ENCODE data around the gene TNXB. TPM values are rescaled to one million over a fixed set of nuclear protein-coding genes. Genes with fewer than 3 reads are reported as not detected.
A peak's percentile ranks its signal among the peaks of the same experiment; 100 is the strongest.
"Not testable (repeated sequence)": the region's sequence is repeated elsewhere in the genome, so short reads cannot be mapped to it uniquely, and the experiment has no call there.

Gene TNXB
- total and polyA plus RNA-seq, 2 donors (not counting 1 experiment from before 2014, with no cell fraction given), result 8.1 to 63.9 TPM

DNA sequence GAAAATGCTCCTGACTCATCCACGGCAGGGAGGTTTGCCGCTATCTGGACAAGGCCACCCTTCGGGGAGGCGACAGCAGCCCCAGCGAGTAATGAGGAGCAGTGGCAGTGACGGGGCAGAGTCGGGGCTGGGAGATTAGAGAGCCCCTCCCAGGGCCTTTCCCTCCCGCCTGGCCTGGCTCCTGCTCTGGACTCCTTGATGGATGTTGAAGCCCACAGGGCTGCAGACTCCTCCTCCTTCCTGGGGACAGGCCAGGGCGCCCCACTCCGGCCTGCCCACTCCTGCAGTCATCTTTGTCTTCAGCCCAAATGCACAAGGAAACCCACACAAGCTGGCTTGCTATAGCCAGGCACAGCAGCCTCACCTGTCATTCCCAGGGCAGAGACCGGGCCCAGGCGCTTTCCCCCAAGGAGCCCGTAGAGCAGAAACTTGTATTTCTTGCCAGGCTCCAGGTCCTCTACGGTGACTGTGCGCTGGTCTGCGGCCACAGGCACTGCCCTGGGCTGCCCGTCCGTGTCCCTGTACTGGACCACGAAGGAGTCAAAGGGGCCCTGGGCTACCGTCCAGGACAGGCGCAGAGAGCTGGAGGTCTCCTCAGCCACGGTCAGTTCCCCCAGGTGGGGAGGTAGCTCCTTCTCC is 63.2 kb downstream of the TNXB start:
- no peak overlapping the region for H3K4me2 ChIP-seq (ENCODE audit: extremely low read depth, insufficient read depth, low read length)
- no peak for DNase-seq (ENCODE audit: low read depth in 2 of 2)

DNA sequence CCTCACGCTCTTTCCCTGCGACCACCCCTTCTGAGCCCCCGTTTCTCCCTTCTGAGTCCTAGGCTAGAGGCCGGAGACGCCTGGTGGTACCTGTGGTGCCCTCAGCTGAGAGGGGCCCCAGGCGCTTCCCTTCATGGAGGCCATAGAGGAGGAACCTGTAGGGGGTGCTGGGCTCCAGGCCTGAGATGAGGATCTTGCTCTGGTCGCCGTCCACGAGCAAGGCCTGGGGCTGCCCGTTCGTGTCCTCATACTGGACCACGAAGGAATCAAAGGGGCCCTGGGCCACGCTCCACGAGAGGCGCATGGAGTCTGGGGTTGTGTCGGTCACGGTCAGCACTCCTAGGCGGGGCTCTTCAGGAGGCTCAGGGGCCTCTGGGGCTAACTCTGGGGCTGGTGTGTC is 64.2 kb downstream of the TNXB start:
- H2AFZ ChIP-seq (ENCODE audit: low read length); H3K4me3 ChIP-seq (replicated peaks in 1 of 4; ENCODE audit: control extremely low read depth in 1 of 4, insufficient read depth in 1 of 4, low read depth in 3 of 4, low read length in 4 of 4); H3K4me2 ChIP-seq (ENCODE audit: extremely low read depth, insufficient read depth, low read length); H3K9me3 ChIP-seq (ENCODE audit: control insufficient read depth, insufficient read depth, low read depth, low read length); H3K9ac ChIP-seq (ENCODE audit: insufficient read depth, low read length); H4K20me1 ChIP-seq (ENCODE audit: control insufficient read depth, extremely low read depth, insufficient read depth, low read length); H3K79me2 ChIP-seq (ENCODE audit: control insufficient read depth, insufficient read depth, low read length); H3K36me3 ChIP-seq (ENCODE audit: control insufficient read depth, insufficient read depth, low read length); H3K27ac ChIP-seq (ENCODE audit: insufficient read depth, low read length); DNase-seq (ENCODE audit: low read depth in 2 of 2); H3K27me3 ChIP-seq (ENCODE audit: control insufficient read depth, insufficient read depth, low read length): not testable (repeated sequence)
- peaks cover 23% of the 10 kb centered on the region for H3K4me1 ChIP-seq (ENCODE audit: control insufficient read depth, extremely low read depth, insufficient read depth, low read length)

More for the DNA sequence above, 63.2 kb downstream of the TNXB start:
- Histone ChIP-seq H3K4me3 (replicated peaks in 1 of 4; ENCODE audit: control extremely low read depth in 1 of 4, insufficient read depth in 1 of 4, low read depth in 3 of 4, low read length in 4 of 4) (no peak overlapping the region), H2AFZ (ENCODE audit: low read length) (no peak overlapping the region), H3K36me3 (ENCODE audit: control insufficient read depth, insufficient read depth, low read length) (peaks cover 1% of the 10 kb centered on the region), H3K79me2 (ENCODE audit: control insufficient read depth, insufficient read depth, low read length) (no peaks in the 10 kb centered on the region), H3K27ac (ENCODE audit: insufficient read depth, low read length) (peak overlapping the region; percentile 82), H3K4me1 (ENCODE audit: control insufficient read depth, extremely low read depth, insufficient read depth, low read length) (peaks cover 23% of the 10 kb centered on the region), H4K20me1 (ENCODE audit: control insufficient read depth, extremely low read depth, insufficient read depth, low read length) (no peaks in the 10 kb centered on the region), H3K9ac (ENCODE audit: insufficient read depth, low read length) (peak overlapping the region; percentile 58), H3K27me3 (ENCODE audit: control insufficient read depth, insufficient read depth, low read length) (no peaks in the 10 kb centered on the region), H3K9me3 (ENCODE audit: control insufficient read depth, insufficient read depth, low read depth, low read length) (no peaks in the 10 kb centered on the region)
- TF ChIP-seq EZH2 (IDR thresholded peaks at IDR 0.05; ENCODE audit: low read length, missing control alignments), result no peak
- TF ChIP-seq, protein P1, sequence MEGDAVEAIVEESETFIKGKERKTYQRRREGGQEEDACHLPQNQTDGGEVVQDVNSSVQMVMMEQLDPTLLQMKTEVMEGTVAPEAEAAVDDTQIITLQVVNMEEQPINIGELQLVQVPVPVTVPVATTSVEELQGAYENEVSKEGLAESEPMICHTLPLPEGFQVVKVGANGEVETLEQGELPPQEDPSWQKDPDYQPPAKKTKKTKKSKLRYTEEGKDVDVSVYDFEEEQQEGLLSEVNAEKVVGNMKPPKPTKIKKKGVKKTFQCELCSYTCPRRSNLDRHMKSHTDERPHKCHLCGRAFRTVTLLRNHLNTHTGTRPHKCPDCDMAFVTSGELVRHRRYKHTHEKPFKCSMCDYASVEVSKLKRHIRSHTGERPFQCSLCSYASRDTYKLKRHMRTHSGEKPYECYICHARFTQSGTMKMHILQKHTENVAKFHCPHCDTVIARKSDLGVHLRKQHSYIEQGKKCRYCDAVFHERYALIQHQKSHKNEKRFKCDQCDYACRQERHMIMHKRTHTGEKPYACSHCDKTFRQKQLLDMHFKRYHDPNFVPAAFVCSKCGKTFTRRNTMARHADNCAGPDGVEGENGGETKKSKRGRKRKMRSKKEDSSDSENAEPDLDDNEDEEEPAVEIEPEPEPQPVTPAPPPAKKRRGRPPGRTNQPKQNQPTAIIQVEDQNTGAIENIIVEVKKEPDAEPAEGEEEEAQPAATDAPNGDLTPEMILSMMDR (conservative IDR thresholded peaks at IDR 0.05 in 1 of 2, IDR thresholded peaks at IDR 0.05 in 1 of 2; ENCODE audit: low read depth in 1 of 2, low read length in 2 of 2), result no peak

DNA sequence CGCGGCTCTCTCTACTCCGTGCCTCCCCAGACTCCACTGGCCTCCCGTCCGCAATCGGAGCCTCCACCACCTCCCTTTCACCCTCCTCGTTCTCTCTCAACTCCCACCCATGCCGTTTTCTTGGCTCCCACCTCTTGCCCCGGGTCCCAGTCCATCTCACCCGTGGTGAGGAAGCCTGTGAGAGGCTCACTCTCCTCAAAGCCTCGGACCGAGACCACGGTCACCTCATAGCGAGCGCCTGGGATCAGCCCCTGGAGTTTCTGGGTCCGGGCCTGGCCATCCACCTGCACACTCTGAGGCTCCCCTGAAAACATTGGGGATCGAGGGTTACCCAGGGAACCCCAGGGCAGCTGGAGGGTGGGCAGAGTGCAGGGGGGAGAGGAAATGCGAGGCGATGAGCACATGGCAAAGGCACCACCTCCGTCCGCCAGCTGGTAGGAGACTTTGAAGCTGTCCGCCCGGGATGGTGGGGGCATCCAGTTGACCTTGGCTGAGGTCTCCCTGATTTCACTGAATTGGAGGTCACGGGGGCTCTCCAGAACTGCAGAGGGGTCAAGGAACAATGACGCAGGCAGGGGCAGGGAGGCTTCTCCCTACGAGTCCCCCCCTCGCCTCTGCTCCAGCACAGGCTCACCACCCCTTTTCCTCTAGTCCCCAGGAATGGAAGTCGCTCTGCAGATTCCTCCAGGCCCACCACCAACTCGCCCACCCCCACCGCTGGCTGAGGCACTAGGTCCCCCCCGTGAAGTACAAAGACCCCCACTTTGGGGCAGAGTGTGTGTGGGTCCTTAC is 65.4 kb downstream of the TNXB start:
- not testable (repeated sequence) for H3K9me3 ChIP-seq (ENCODE audit: control insufficient read depth, insufficient read depth, low read depth, low read length); H3K36me3 ChIP-seq (ENCODE audit: control insufficient read depth, insufficient read depth, low read length); H2AFZ ChIP-seq (ENCODE audit: low read length); H3K27me3 ChIP-seq (ENCODE audit: control insufficient read depth, insufficient read depth, low read length); H3K4me3 ChIP-seq (replicated peaks in 1 of 4; ENCODE audit: control extremely low read depth in 1 of 4, insufficient read depth in 1 of 4, low read depth in 3 of 4, low read length in 4 of 4); H4K20me1 ChIP-seq (ENCODE audit: control insufficient read depth, extremely low read depth, insufficient read depth, low read length); DNase-seq (ENCODE audit: low read depth in 2 of 2); H3K9ac ChIP-seq (ENCODE audit: insufficient read depth, low read length); H3K27ac ChIP-seq (ENCODE audit: insufficient read depth, low read length); H3K79me2 ChIP-seq (ENCODE audit: control insufficient read depth, insufficient read depth, low read length); H3K4me2 ChIP-seq (ENCODE audit: extremely low read depth, insufficient read depth, low read length)
- peaks cover 23% of the 10 kb centered on the region for H3K4me1 ChIP-seq (ENCODE audit: control insufficient read depth, extremely low read depth, insufficient read depth, low read length)

DNA sequence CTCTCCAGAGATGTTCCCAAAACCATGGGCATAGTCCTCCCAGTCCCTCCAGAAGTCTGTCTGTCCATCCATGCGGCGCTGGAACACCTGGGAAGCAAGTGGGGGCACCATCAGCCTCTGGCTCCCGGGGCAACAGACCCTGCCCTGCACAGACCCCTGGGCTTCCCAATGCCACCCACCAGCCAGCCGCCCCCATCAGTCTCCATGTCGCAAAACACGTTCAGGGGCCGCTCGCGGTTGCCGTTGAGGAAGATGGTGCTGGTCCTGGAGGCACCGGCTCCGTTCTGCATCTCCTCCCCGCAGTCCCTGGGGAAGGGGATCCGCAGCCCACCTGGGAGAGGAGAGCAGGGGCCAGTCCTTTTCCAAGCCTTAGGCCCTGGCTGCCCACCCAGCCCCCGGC is 66.9 kb downstream of the TNXB start:
- not testable (repeated sequence) for H4K20me1 ChIP-seq (ENCODE audit: control insufficient read depth, extremely low read depth, insufficient read depth, low read length); H3K4me3 ChIP-seq (replicated peaks in 1 of 4; ENCODE audit: control extremely low read depth in 1 of 4, insufficient read depth in 1 of 4, low read depth in 3 of 4, low read length in 4 of 4); H3K36me3 ChIP-seq (ENCODE audit: control insufficient read depth, insufficient read depth, low read length); H2AFZ ChIP-seq (ENCODE audit: low read length); H3K4me2 ChIP-seq (ENCODE audit: extremely low read depth, insufficient read depth, low read length); H3K27ac ChIP-seq (ENCODE audit: insufficient read depth, low read length); H3K9ac ChIP-seq (ENCODE audit: insufficient read depth, low read length); DNase-seq (ENCODE audit: low read depth in 2 of 2); H3K79me2 ChIP-seq (ENCODE audit: control insufficient read depth, insufficient read depth, low read length); H3K27me3 ChIP-seq (ENCODE audit: control insufficient read depth, insufficient read depth, low read length); H3K9me3 ChIP-seq (ENCODE audit: control insufficient read depth, insufficient read depth, low read depth, low read length)
- peaks cover 13% of the 10 kb centered on the region for H3K4me1 ChIP-seq (ENCODE audit: control insufficient read depth, extremely low read depth, insufficient read depth, low read length)

- not testable (repeated sequence) for H3K27me3 ChIP-seq (ENCODE audit: control insufficient read depth, insufficient read depth, low read length); H3K4me1 ChIP-seq (ENCODE audit: control insufficient read depth, extremely low read depth, insufficient read depth, low read length); H4K20me1 ChIP-seq (ENCODE audit: control insufficient read depth, extremely low read depth, insufficient read depth, low read length); H3K4me2 ChIP-seq (ENCODE audit: extremely low read depth, insufficient read depth, low read length); DNase-seq (ENCODE audit: low read depth in 2 of 2); H2AFZ ChIP-seq (ENCODE audit: low read length); H3K9ac ChIP-seq (ENCODE audit: insufficient read depth, low read length); H3K4me3 ChIP-seq (replicated peaks in 1 of 4; ENCODE audit: control extremely low read depth in 1 of 4, insufficient read depth in 1 of 4, low read depth in 3 of 4, low read length in 4 of 4); H3K9me3 ChIP-seq (ENCODE audit: control insufficient read depth, insufficient read depth, low read depth, low read length); H3K27ac ChIP-seq (ENCODE audit: insufficient read depth, low read length); H3K36me3 ChIP-seq (ENCODE audit: control insufficient read depth, insufficient read depth, low read length); H3K79me2 ChIP-seq (ENCODE audit: control insufficient read depth, insufficient read depth, low read length)
Observed at GRCh38 chr6:32041385-32041784, 67.8 kb downstream of the TNXB start.

GRCh38 chr6:32041050-32041321 is 68.2 kb downstream of the TNXB start:
- H2AFZ ChIP-seq (ENCODE audit: low read length); H3K36me3 ChIP-seq (ENCODE audit: control insufficient read depth, insufficient read depth, low read length); DNase-seq (ENCODE audit: low read depth in 2 of 2); H3K79me2 ChIP-seq (ENCODE audit: control insufficient read depth, insufficient read depth, low read length); H3K9ac ChIP-seq (ENCODE audit: insufficient read depth, low read length); H3K27me3 ChIP-seq (ENCODE audit: control insufficient read depth, insufficient read depth, low read length); H3K4me2 ChIP-seq (ENCODE audit: extremely low read depth, insufficient read depth, low read length); H3K4me1 ChIP-seq (ENCODE audit: control insufficient read depth, extremely low read depth, insufficient read depth, low read length); H3K4me3 ChIP-seq (replicated peaks in 1 of 4; ENCODE audit: control extremely low read depth in 1 of 4, insufficient read depth in 1 of 4, low read depth in 3 of 4, low read length in 4 of 4); H3K27ac ChIP-seq (ENCODE audit: insufficient read depth, low read length); H4K20me1 ChIP-seq (ENCODE audit: control insufficient read depth, extremely low read depth, insufficient read depth, low read length); H3K9me3 ChIP-seq (ENCODE audit: control insufficient read depth, insufficient read depth, low read depth, low read length): not testable (repeated sequence)
